GM12878 (cell line): ENCODE measurements around the gene ID3. TPM values are rescaled to one million over a fixed set of nuclear protein-coding genes. Genes with fewer than 3 reads are reported as not detected.
A peak's percentile ranks its signal among the peaks of the same experiment; 100 is the strongest.

ENCODE experiments used
- ATAC-seq: fragments of 200-7000 bp; cut with Tn5 transposase; 3 replicates; pipeline ENCODE4 v1.9.1; 2020; ENCODE audit warnings: mild to moderate bottlenecking, moderate library complexity
- BruUV-seq: library from RNA; stranded (reverse); fragments of 400-500 nt; replicated peaks from 2 replicates; lab custom pipeline; 2021; lab: Mats Ljungman, UMichigan
- CTCF ChIA-PET: fragments of 300-600 bp; sonication (Branson Sonifier 250); formaldehyde crosslinking; extraction: SDS; loops from one replicate; lab custom pipeline; 2021; ENCODE audit warnings: inconsistent platforms; lab: Yijun Ruan, JAX
- POLR2A ChIA-PET: fragments of 350-600 bp; formaldehyde crosslinking; extraction: SDS; loops from one replicate; lab custom pipeline; 2021; ENCODE audit warnings: inconsistent platforms; lab: Charles Lee
- RAD21 ChIA-PET: fragments of 300-600 bp; sonication (Branson Sonifier 250); formaldehyde crosslinking; loops from one replicate; lab custom pipeline; 2023; ENCODE audit warnings: antibody characterized with exemption; ENCODE audit not compliant: unreplicated experiment; lab: Charles Lee
- SMC1A ChIA-PET: fragments of 300-600 bp; sonication (Branson Sonifier 250); formaldehyde crosslinking; loops from one replicate; lab custom pipeline; 2023; ENCODE audit not compliant: unreplicated experiment, uncharacterized antibody; lab: Charles Lee
- DNase-seq: peaks from one replicate; pipeline ENCODE4 v3.0.0-alpha.2; 2011; ENCODE audit warnings: low read depth, low spot score
- FAIRE-seq: peaks from 3 replicates; lab custom pipeline; 2011; peaks lifted over from hg19 to GRCh38; lab: Jason Lieb, UNC
- H2AFZ ChIP-seq: 2 replicates; pipeline ENCODE4 v1.6.0; 2011; ENCODE audit warnings: low read depth, low read length, control low read depth; ENCODE audit not compliant: control insufficient read depth
- H3K27ac ChIP-seq: 2 replicates; pipeline ENCODE4 v1.5.1; 2011; ENCODE audit warnings: control low read depth; ENCODE audit not compliant: control insufficient read depth, insufficient read depth
- H3K27me3 ChIP-seq, 2 experiments: replicated peaks in 1 of 2; 2 replicates each; pipeline versions ENCODE4 v1.6.0 to v1.6.1; 2011; ENCODE audit warnings: low read length in 1 of 2; ENCODE audit not compliant: control insufficient read depth in 2 of 2, insufficient read depth in 2 of 2
- H3K36me3 ChIP-seq, 2 experiments: 2 replicates each; pipeline ENCODE4 v1.5.1; 2011; ENCODE audit warnings: low read length in 1 of 2; ENCODE audit not compliant: control insufficient read depth in 2 of 2, insufficient read depth in 2 of 2
- H3K4me1 ChIP-seq: 2 replicates; pipeline ENCODE4 v1.6.1; 2011; ENCODE audit warnings: mild to moderate bottlenecking, low read length, moderate library complexity, mixed read lengths; ENCODE audit not compliant: control insufficient read depth, insufficient read depth
- H3K4me2 ChIP-seq: 2 replicates; pipeline ENCODE4 v1.6.0; 2011; ENCODE audit warnings: control low read depth; ENCODE audit not compliant: control insufficient read depth, insufficient read depth
- H3K4me3 ChIP-seq: fragments of 200-600 bp; sonication (generic); 2 replicates; pipeline ENCODE4 v1.5.1; 2016
- H3K79me2 ChIP-seq: 2 replicates; pipeline ENCODE4 v1.6.0; 2011; ENCODE audit warnings: low read length; ENCODE audit not compliant: control insufficient read depth, insufficient read depth
- H3K9ac ChIP-seq: 2 replicates; pipeline ENCODE4 v1.8.0; 2011; ENCODE audit warnings: low read length, control low read depth, mixed read lengths; ENCODE audit not compliant: control insufficient read depth, insufficient read depth
- H3K9me3 ChIP-seq: replicated peaks from 3 replicates; pipeline ENCODE4 v1.5.1; 2011; ENCODE audit warnings: mild to moderate bottlenecking, low read length; ENCODE audit not compliant: control insufficient read depth, insufficient read depth
- H4K20me1 ChIP-seq: 2 replicates; pipeline ENCODE4 v1.6.0; 2011; ENCODE audit not compliant: control insufficient read depth, insufficient read depth
- ASH2L ChIP-seq: fragments of 300-600, 200-600 bp; sonication (generic); IDR thresholded peaks from 2 replicates; pipeline ENCODE4 v1.6.1; 2017; ENCODE audit warnings: low read depth, mild to moderate bottlenecking, borderline replicate concordance
- HSF1 ChIP-seq: fragments of 150-350 bp; IDR thresholded peaks from 2 replicates; pipeline ENCODE4 v1.6.1; 2014; ENCODE audit warnings: mild to moderate bottlenecking, low read depth, low read length
- IRF4 ChIP-seq: IDR thresholded peaks from 2 replicates; pipeline ENCODE4 v1.6.1; 2011; ENCODE audit warnings: low read depth, low read length
- MXI1 ChIP-seq: fragments of 150-350 bp; IDR thresholded peaks from 2 replicates; pipeline ENCODE4 v1.6.1; 2011; ENCODE audit warnings: low read depth, mild to moderate bottlenecking, inconsistent platforms, low read length, improper control_type of control experiment
- PAX8 ChIP-seq: fragments of 450-650 bp; IDR thresholded peaks from 2 replicates; pipeline ENCODE4 v1.6.1; 2017; ENCODE audit warnings: mild to moderate bottlenecking, moderate library complexity
- PML ChIP-seq: IDR thresholded peaks from 2 replicates; pipeline ENCODE4 v1.6.1; 2012; ENCODE audit warnings: low read length, inconsistent platforms
- RUNX3 ChIP-seq: IDR thresholded peaks from 2 replicates; pipeline ENCODE4 v1.6.1; 2012; ENCODE audit warnings: low read length, inconsistent platforms
- SIX5 ChIP-seq: IDR thresholded peaks from 2 replicates; pipeline ENCODE4 v1.6.1; 2011; ENCODE audit warnings: mild to moderate bottlenecking, low read depth, low read length, moderate library complexity; ENCODE audit not compliant: severe bottlenecking
- SMARCA5 ChIP-seq: fragments of 450-650 bp; IDR thresholded peaks from 2 replicates; pipeline ENCODE4 v1.6.1; 2017; ENCODE audit warnings: mild to moderate bottlenecking
- STAT3 ChIP-seq: IDR thresholded peaks from 2 replicates; pipeline ENCODE4 v1.6.1; 2011; ENCODE audit warnings: low read depth, low read length, improper control_type of control experiment
- SUZ12 ChIP-seq: fragments of 200-600 bp; sonication (generic); IDR thresholded peaks from one replicate; pipeline ENCODE4 v1.6.1; 2018; ENCODE audit warnings: antibody characterized with exemption, mild to moderate bottlenecking; ENCODE audit not compliant: unreplicated experiment
- YBX1 ChIP-seq: fragments of 450-650 bp; IDR thresholded peaks from 2 replicates; pipeline ENCODE4 v1.6.1; 2016; ENCODE audit warnings: antibody characterized with exemption
- ZNF24 ChIP-seq: fragments of 450-650 bp; IDR thresholded peaks from 2 replicates; pipeline ENCODE4 v1.6.1; 2017; ENCODE audit warnings: antibody characterized with exemption, mild to moderate bottlenecking
- WGBS: methylation state at CpG from one replicate; pipeline ENCODE4 v1.1.6; 2016; ENCODE audit warnings: low lambda C conversion rate; ENCODE audit not compliant: insufficient replicate concordance, insufficient coverage; ENCODE audit errors: missing lambda C conversion rate; 5-methylcytosine and 5-hydroxymethylcytosine counted together
- in situ Hi-C: fragments of 300-500 bp; cut with MboI; formaldehyde crosslinking; loops from 9 replicates; pipeline ENCODE4 v1.14.3; 2018; ENCODE audit warnings: mixed read lengths
- intact Hi-C: fragments of 100-400 bp; cut with micrococcal nuclease; formaldehyde crosslinking; loops from one replicate; pipeline ENCODE4 v1.14.2; 2022; ENCODE audit not compliant: unreplicated experiment
- polyA plus RNA-seq, 11 experiments: library from polyadenylated mRNA; depleted of rRNA in 4 of 11; unstranded in 6 of 11; stranded (reverse) in 5 of 11; fragments of >200 nt; fragmentation: Nextera tagmentation in 4 of 11; fragmentation: Illumina TruSeq in 1 of 11; extraction: Ambion mirVana in 4 of 11; extraction: Trizol in 1 of 11; gene quantifications; 1 replicate in 1 of 11; 2 replicates in 10 of 11; pipeline versions ENCODE4 v1.2.1 to v1.2.3, GENCODE V29; 2011 to 2016; ENCODE audit warnings: inconsistent platforms in 2 of 11, missing spikeins in 2 of 11, low read depth in 1 of 11
- total RNA-seq, 4 experiments: library from RNA; depleted of rRNA in 3 of 4; stranded (reverse); fragments of >200 nt in 3 of 4; fragmentation: Illumina TruSeq in 1 of 4; extraction: Trizol in 1 of 4; gene quantifications; 2 replicates each; pipeline versions ENCODE4 v1.2.1 to v1.2.3, GENCODE V29; 2013 to 2021
- TF ChIP-seq, protein P1 (sequence below): fragments of 450-650 bp; IDR thresholded peaks from 2 replicates; pipeline ENCODE4 v1.6.1; 2016; ENCODE audit warnings: mild to moderate bottlenecking, moderate library complexity, borderline replicate concordance

ID3 gene
- total and polyA plus RNA-seq, 10 of the 15 experiments (the other 5 are each of a cell fraction or from before 2014, with no cell fraction given): 42.7 to 475 (median 207) TPM

DNA sequence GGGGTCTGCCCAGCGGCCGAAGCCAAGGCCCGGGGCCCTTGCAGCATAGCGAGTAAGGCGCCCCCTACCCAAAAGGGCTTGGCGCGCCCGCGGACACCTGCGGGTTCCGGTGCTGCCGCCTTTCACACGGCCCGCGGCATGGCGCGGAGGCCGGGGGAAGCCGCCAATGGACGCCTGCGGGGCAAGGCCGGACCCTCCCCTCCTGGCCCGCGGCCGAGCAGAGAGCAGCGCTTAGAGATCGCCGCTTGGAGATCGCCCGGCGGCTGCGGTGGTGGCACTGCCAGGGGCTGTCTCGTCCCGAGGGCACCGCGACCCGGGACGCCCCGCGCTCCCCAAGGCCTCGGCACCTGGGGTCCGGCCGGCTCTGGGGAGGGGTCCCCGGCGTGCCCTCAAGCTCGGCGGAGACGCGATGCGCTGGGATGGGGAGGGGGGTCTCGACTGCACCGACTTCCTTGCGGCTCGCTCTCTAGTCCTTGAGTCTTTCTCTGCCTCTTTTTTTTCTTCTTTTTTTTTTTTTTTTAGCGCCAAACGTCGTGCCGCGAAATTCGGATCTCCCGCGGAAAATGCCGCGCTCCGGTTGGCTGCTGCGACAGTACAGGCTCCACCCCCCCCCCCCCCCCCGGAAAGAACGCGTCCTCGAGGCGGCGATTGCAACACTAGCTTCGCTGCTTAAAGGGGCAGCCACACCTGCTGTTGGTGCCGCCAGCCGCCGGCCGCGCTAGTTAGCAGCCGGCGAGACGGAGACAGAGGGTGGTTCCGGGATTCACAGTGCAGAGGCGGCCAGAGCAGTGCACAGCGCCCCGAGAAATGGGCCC lies 28.3 kb downstream of the ID3 start, which contains the start of gene E2F2 (continued):
- peak; percentile 82 for TF ChIP-seq MXI1
- no peak for TF ChIP-seq SIX5
- TF ChIP-seq IRF4: no peak

DNA sequence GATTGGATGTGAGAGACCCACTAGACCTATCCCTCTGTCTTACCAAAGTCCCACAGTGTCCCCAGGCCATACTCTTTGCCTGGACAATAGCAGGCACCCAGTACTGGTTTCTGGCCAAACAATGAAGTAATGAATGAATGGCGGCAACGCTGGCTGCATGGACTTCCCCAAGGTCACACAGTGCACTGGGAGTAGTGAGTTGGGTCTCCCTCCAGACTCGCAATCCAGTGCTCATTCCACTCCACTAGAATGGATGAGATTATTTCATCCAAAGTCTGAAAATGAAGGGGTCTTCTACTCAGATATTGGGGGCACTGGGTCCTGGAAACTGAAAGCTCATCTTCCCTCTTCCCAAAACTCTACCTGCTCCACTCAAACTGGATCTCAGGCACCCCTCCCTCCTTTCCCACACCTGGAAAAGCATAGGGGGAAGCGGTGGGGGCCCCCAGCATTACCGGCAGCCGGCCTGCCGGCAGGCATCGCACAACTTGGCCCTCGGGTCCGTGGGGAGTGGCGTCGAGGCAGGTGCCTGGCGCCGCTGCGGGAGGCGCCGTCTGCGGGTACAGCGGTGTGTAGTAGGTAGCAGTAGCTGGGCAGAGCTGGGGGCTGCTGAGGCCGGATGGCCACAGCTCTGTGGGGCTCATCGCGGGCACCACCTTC lies 29.1 kb downstream of the ID3 start:
- Histone ChIP-seq H3K4me3 (peak overlapping the region; percentile 85), H3K9me3 (no peaks in the 10 kb centered on the region), H3K4me1 (peaks cover 71% of the 10 kb centered on the region), H3K9ac (peak overlapping the region; percentile 91), H3K79me2 (peaks cover 53% of the 10 kb centered on the region), H3K27me3 (no peaks in the 10 kb centered on the region), H3K27ac (peak overlapping the region; percentile 89), H3K36me3 (no peaks in the 10 kb centered on the region), H2AFZ (peak overlapping the region; percentile 48), H4K20me1 (no peaks in the 10 kb centered on the region), H3K4me2 (peak overlapping the region; percentile 91)
- ChIA-PET SMC1A (interaction anchor here (1.3 to 14.8 kb wide), 9 partner anchors 8 to 107 kb away, joined by 3 to 201 read pairs (median 7); no protein-coding TSS in a partner anchor), POLR2A (interaction anchor here (0.6 to 3.0 kb wide), 9 partner anchors 10 to 90 kb away, joined by 3 to 30 read pairs (median 3); partner anchors contain the start of gene ID3), CTCF (interaction anchor here (1.0 to 28.3 kb wide), 7 partner anchors 10 to 191 kb away, joined by 3 to 784 read pairs (median 4); no protein-coding TSS in a partner anchor), RAD21 (interaction anchor here (0.6 to 11.3 kb wide), 6 partner anchors 9 to 214 kb away, joined by 3 to 153 read pairs (median 10); no protein-coding TSS in a partner anchor)
- in situ Hi-C loops: loop anchor here (5.0 kb wide), 1 partner anchor 33 kb away; no protein-coding TSS in a partner anchor
- ATAC-seq (peak; percentile 23), FAIRE-seq (no peak), DNase-seq (no peak)
- 8% methylated on average over 19 of the region's 22 CpGs for WGBS
- TSS peak; percentile 68 for BruUV-seq
- intact Hi-C loops: no loop called here
- no peak for TF ChIP-seq PML
- TF ChIP-seq RUNX3: no peak
- no peak for TF ChIP-seq SUZ12
- no peak for TF ChIP-seq YBX1
- no peak for TF ChIP-seq STAT3
- TF ChIP-seq SMARCA5: no peak
- no peak for TF ChIP-seq ASH2L
- TF ChIP-seq, protein P1, sequence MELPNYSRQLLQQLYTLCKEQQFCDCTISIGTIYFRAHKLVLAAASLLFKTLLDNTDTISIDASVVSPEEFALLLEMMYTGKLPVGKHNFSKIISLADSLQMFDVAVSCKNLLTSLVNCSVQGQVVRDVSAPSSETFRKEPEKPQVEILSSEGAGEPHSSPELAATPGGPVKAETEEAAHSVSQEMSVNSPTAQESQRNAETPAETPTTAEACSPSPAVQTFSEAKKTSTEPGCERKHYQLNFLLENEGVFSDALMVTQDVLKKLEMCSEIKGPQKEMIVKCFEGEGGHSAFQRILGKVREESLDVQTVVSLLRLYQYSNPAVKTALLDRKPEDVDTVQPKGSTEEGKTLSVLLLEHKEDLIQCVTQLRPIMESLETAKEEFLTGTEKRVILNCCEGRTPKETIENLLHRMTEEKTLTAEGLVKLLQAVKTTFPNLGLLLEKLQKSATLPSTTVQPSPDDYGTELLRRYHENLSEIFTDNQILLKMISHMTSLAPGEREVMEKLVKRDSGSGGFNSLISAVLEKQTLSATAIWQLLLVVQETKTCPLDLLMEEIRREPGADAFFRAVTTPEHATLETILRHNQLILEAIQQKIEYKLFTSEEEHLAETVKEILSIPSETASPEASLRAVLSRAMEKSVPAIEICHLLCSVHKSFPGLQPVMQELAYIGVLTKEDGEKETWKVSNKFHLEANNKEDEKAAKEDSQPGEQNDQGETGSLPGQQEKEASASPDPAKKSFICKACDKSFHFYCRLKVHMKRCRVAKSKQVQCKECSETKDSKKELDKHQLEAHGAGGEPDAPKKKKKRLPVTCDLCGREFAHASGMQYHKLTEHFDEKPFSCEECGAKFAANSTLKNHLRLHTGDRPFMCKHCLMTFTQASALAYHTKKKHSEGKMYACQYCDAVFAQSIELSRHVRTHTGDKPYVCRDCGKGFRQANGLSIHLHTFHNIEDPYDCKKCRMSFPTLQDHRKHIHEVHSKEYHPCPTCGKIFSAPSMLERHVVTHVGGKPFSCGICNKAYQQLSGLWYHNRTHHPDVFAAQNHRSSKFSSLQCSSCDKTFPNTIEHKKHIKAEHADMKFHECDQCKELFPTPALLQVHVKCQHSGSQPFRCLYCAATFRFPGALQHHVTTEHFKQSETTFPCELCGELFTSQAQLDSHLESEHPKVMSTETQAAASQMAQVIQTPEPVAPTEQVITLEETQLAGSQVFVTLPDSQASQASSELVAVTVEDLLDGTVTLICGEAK: no peak
- TF ChIP-seq PAX8: no peak
- no peak for TF ChIP-seq HSF1
- peak; percentile 92 for TF ChIP-seq ZNF24
